GM18870 (cell line): Measurements from ENCODE around the gene OR2C3.
"Not testable (repeated sequence)": the region's sequence is repeated elsewhere in the genome, so short reads cannot be mapped to it uniquely, and the experiment has no call there.

Source experiments
- ATAC-seq: cut with Tn5 transposase; IDR thresholded peaks from one replicate; pipeline ENCODE4 v1.9.1; 2021; ENCODE audit warnings: moderate library complexity; ENCODE audit not compliant: unreplicated experiment

OR2C3 gene

GRCh38 chr1:247536340-247536739, at the start of gene OR2C3:
OR2C3 (minus strand) TSS chr1:247536440; CDS start chr1:247532511, 3,929 bp downstream.
- ATAC-seq, result no peak

DNA sequence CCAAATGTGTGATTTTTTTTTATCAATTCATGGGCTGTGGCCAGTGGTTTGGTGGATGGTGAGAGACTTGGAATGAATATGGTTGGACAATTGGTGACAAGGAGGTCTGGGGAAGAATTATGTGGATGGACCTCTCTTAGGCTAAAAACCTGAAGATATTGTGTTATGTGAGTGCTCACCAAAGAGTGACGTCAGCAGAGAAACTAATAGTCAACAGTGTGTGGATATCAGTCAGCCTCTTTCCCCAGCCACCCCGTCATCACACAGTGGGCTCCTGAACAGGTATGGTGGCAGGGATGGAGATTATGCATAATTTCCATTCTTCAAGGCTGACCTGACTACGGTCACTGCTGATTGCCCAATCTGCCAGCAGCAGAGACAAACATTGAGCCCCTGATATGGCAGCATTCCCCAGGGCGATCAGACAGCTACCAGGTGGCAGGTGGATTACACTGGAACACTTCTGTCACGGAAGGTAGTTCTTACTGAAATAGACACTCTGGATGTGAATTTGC, 42.8 kb upstream of the OR2C3 start:
- ATAC-seq, result no peak

DNA sequence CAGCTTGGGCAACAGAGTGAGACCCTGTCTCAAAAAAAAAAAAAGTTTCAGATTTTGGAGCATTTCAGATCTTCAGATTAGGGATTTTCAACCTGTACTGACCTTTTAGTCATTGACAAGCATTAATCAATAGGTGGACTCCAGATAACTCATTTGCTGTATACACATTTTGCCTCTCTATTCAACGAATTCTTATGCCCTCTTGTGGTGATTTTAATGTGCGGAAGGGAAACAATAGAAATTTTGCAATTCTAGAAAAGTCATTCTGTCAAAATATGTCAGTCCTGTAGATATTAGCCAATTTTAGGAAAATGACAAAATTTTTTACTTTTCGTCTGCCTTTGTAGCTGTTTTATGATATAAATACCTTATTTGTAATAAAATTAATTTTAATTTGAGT, 40.3 kb upstream of the OR2C3 start:
- no peak for ATAC-seq

GRCh38 chr1:247574664-247575063, 38.4 kb upstream of the OR2C3 start:
- no peak for ATAC-seq

GRCh38 chr1:247574236-247574635, 38.0 kb upstream of the OR2C3 start:
- no peak for ATAC-seq

- no peak for ATAC-seq
Observed at GRCh38 chr1:247562198-247562597, 26.0 kb upstream of the OR2C3 start.

GRCh38 chr1:247561711-247562110, 25.5 kb upstream of the OR2C3 start:
- no peak for ATAC-seq

DNA sequence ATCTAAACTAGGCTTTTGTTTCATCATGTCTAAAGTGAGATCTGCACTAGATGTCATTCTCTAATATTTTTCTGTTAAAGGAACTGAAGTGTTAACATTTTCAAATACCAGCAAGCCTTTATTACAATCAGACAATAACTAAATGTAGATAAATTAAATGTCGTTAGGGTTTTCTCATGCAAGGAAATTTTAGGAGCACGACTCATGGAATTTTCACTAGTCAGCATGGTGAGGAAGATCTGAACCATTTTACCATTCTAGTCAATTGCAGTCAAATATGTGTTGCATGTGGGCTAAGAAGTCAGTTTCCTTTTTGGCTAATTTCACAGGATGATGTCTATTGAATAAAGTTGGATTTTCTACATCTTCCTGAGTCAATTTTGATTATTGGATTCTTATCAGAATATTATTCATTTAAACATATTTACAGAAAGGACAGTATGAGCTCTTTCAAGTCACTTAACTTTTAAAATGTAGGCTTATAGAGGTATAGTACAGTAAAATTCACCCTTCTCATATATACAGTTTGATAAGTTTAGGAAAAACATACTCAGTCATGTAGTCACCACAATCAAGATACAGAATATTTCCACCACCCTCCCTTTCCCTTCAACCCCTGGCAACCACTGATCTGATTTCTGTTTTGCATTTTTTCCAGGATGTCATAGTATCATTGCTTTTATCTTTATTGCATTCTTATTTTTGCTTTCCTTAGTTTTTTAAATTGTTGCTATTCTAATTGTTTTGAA, 21.9 kb upstream of the OR2C3 start:
- ATAC-seq, result no peak

DNA sequence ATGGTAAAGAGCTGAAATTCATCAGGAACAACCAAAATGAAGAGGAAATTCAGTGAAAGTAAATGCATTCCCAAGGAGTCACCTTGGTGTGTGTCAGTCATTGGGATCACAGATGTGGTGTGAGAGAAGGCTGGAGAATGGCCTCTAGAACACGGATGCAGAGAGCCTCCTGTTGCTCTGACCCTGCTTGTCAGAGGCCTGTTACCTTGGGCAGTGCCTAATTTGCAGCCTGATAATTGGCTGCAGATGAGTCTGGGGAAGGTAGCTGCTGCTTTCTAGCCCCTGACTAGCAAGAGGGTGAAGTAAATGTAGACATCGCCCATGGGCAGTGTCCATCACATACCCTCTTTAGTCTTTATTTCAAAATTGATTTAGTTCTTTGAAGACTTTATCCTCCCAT, 16.0 kb upstream of the OR2C3 start:
- ATAC-seq, result no peak

- no peak for ATAC-seq
Observed at GRCh38 chr1:247551721-247552120, 15.5 kb upstream of the OR2C3 start.

- no peak for ATAC-seq
Observed at GRCh38 chr1:247548769-247549182, 12.5 kb upstream of the OR2C3 start, which contains the start of gene GCSAML. GCSAML (plus strand) TSS chr1:247549134; CDS start chr1:247549192, 58 bp downstream.

GRCh38 chr1:247548092-247548491, 11.9 kb upstream of the OR2C3 start:
- no peak for ATAC-seq

DNA sequence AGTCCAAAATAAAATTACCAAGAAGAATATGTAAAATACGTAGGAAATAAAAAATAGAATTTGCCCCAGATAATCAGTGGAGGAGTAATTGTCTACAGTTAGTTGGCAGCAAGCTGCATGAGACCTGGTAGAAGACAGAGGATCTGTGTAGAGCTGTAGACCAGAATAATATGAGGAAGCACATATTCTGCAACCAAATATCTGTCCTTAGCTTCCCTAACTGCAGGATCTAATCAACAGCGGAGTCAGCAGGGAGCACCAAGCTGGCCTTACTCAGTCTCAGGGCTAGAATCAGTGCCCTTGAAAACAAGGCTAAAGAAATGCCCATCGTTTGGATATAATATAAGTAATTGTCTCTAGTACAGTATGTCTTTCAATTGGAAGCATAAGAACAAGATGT, 6.6 kb upstream of the OR2C3 start:
- no peak for ATAC-seq

DNA sequence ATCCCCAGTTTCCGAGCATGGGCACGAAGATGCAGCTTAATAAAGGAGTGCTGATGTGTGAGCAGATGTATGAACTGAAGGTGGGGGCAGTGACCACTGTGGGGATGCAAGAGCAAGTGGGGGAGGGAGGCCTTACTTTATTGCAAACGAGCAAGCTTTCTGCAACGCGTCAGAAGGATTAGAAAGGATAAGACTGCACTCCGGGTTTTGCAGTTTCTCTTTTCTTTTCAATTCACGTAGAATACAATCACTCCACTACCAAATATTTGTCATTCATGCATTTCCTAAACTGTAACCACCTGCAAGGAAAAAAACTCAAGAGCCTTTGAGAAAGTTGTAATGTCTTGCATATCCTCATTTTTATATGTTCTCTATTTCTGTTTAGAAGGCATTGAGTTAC, 4.3 kb upstream of the OR2C3 start:
- no peak for ATAC-seq

GRCh38 chr1:247539215-247539614, 3.0 kb upstream of the OR2C3 start:
- ATAC-seq, result no peak

DNA sequence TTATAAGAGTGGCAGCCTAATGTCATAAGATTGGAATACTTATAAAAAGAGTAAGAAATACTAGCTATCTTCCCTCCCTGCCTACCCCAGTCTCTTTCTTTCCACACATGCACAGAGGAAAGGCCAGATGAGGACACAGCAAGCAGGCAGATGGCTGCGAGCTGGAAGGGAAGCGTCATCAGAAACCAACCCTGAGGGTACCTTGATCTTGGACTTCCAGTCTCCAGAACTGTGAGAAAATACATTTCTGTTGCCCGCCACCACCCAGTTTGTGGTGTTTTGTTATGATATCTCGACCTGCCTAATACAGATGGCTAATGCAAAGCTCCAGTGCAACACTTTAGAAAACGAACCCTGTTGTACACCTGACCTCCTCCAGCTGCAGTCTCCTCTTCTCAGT, 2.3 kb upstream of the OR2C3 start:
- ATAC-seq, result no peak

- ATAC-seq, result no peak
Observed at GRCh38 chr1:247535402-247535801, 838 bp downstream of the OR2C3 start.

DNA sequence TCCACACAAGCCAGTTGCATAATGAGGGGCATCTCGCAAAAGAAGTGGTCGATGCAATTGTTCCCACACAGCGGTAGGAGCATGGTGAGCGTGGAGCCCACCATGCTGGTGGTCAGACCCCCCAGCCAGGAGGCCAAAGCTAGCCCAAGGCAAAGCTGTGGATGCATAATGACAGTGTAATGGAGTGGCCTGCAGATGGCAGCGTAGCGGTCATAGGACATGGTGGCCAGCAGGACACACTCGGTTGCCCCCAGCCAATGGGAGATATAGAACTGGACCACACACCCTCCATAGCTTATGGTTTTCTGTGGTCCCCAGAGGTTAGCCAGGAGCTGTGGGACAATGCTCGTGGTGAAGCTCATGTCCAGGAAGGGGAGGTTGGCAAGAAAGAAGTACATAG, 4.3 kb downstream of the OR2C3 start:
- no peak for ATAC-seq

DNA sequence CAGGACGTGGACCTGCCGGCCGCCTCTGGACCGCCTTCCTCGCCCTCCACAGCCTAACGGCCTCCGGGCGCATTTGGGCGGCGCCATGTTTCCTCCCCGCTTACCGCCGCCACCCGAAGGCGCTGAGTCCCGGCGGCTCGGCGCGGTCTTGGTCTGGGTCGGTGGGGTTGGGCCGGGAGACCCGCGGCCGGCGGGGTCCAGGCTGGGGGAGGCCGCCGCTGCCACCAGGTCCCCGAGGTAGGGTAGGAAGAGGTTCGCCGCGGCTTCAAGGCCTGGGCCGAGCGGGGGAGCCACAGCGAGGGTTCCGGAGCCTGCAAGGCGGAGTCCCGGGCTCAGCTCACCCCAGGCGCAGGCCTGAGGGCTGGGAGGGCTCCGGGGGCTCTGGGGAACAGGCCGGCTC, 5.5 kb downstream of the OR2C3 start:
- ATAC-seq, result no peak

DNA sequence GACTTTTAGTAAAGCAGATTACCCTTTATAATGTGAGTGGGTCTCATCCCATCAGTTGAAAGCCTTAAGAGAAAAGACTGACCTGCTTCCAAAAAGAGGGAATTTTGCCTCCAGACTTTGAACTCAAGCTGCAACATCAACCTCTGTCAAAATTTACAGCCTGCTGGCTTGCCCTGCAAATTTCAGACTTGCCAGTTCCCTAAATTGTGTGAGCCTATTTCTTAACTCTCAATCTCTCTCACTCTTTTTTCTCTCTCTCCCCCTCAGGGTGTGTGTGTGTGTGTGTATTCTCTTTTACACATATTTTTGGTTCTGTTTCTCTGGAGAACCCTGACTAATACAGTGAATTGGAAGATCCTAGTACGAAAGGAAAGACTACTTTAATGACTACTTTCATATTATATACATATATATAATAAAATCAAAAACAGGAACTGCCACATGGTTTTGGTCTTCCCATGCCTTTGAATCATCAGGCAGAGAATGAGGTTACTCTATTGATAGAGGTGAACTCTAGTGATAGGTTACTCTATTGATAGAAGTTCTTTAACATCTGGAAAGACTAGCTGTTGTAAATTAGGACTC, 6.4 kb downstream of the OR2C3 start:
- ATAC-seq, result no peak

DNA sequence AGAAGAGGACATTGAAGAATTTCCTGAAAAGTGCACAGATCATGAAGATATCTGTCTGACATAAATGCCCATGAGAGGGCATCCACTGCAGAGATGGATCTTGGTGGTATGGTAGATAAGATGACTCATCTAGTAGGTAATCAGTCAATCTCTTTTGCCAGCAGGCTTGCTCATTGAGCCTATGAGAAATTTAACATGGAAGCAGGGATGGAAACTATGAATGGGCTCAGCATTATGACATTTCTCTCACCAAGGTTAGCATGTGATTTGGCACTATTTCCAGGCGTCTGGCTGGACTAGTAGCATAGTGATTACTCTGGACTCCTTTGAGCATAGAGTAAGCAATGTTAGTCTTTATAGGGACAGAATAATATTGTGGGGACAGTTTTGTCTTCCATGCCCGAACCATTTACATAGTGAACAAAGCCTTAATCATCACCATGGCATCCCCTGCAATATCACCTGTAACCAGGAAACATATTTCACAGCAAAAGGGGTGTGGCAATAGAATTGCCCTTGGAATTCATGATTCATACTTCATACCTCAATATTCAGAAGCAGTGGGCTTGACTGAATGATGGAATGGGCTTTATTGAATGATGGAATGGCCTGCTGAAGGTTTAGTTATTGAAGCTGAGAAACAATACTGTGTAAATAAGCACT, 7.3 kb downstream of the OR2C3 start:
- ATAC-seq, result no peak

DNA sequence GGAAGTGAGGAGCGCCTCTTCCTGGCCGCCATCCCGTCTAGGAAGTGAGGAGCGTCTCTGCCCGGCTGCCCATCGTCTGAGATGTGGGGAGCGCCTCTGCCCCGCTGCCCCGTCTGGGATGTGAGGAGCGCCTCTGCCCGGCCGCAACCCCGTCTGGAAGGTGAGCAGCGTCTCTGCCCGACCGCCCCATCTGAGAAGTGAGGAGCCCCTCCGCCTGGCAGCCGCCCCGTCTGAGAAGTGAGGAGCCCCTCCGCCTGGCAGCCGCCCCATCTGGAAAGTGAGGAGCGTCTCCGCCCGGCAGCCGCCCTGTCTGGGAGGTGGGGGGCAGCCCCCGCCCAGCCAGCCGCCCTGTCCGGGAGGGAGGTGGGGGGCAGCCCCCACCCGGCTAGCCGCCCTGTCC, 14.4 kb downstream of the OR2C3 start:
- not testable (repeated sequence) for ATAC-seq
